GM19468 (cell line): Measurements from ENCODE around the gene VAT1.

Experiments used
- ATAC-seq: cut with Tn5 transposase; IDR thresholded peaks from one replicate; pipeline ENCODE4 v1.9.1; 2021; ENCODE audit warnings: mild to moderate bottlenecking, moderate library complexity, moderate number of reproducible peaks; ENCODE audit not compliant: unreplicated experiment; ENCODE audit errors: extremely low read depth

Gene VAT1

GRCh38 chr17:43028221-43028861 is 6.2 kb upstream of the VAT1 start:
- no peak for ATAC-seq

DNA sequence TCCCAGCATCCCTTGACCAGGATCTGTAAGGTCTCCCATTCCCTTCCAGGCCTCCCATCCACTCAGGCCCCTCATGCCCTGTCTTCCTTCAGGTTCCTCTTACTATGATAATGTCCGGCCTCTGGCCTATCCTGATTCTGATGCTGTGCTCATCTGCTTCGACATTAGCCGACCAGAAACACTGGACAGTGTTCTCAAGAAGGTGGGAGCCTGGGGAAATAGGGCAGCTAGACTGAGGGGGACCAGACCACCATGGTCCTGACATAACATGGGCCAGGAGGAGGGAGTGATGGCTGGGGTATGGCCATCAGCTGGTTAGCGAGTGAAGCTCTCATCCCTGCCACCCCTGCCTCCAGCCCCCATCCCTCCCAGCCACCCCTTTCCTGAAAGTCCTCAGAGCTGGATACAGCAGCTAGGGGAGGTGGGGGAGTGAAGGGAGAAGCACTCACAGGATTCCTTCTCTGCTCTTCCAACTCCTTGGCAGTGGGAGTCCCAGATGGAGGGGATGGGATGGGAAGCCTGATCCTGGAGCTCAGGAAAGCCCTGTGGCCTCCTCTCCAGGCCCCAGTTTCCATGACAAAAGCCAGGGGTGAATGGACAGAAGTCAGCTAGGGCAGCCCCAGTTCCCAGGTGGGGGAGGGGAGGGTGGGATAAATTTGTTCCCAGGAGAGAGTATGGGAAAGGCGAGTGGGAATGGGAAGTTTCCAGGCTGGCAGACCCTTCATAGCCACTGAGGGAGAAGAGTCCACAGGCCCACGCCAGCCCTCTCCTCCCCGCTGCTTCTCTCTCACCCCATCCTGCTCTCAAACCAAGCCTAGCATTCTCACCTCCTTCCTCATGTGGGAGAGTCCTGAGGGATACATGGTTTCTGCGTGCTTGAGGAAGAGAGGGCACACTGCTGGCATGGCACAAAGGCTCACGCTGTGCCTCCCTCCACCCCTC is 5.2 kb upstream of the VAT1 start:
- no peak for ATAC-seq

DNA sequence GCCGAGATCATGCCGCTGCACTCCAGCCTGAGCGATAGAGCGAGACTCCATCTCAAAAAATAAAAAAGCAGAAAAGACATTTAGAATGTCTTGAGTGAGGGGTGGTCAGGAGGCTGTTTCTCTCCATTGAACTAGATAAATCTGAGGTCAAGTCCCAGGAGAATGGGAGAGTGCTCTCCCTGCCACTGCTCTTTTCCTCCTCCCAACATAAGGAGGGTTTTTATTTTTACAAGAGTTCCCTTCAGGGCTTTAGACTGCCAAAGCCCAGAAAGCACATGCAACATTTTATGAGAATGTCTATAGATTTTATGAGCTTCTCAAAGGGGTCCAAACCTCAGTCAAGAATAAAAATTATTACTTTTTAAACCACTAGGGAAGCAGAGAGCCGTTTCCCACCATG is 4.4 kb upstream of the VAT1 start:
- ATAC-seq = no peak

DNA sequence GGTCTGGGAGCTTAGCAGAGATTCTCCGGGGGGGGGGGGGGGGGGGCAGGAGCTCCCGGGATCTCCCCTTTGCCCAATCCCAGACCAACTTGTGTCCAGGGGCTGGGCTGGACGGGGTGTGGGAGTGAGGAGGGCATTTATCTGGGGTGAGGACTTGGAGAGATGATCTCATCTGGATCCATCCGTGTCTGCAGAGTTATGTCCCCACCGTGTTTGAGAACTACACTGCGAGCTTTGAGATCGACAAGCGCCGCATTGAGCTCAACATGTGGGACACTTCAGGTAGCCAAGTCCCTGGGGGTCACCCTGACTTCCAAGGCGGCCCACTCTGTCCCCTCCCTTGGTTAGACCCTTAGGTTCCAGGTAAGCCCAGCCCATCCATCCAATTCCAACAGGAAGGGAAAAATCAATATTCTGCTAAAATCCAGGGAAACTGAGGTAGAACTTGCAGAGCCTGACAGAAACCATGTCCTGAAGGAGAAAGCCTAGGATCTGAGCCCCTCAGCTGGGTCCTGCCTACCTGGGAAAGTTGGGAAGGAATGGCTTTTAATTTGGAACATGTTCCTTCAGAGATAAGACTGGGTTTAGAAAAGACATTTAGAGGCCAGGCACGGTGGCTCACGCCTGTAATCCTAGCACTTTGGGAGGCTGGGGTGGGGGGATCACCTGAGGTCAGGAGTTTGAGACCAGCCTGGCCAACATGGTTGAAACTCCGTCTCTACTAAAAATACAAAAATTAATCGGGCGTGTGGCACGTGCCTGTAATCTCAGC is 3.8 kb upstream of the VAT1 start:
- ATAC-seq = no peak

- no peak for ATAC-seq
These were observed 3.1 kb upstream of the VAT1 start for GRCh38 chr17:43025290-43025657.

DNA sequence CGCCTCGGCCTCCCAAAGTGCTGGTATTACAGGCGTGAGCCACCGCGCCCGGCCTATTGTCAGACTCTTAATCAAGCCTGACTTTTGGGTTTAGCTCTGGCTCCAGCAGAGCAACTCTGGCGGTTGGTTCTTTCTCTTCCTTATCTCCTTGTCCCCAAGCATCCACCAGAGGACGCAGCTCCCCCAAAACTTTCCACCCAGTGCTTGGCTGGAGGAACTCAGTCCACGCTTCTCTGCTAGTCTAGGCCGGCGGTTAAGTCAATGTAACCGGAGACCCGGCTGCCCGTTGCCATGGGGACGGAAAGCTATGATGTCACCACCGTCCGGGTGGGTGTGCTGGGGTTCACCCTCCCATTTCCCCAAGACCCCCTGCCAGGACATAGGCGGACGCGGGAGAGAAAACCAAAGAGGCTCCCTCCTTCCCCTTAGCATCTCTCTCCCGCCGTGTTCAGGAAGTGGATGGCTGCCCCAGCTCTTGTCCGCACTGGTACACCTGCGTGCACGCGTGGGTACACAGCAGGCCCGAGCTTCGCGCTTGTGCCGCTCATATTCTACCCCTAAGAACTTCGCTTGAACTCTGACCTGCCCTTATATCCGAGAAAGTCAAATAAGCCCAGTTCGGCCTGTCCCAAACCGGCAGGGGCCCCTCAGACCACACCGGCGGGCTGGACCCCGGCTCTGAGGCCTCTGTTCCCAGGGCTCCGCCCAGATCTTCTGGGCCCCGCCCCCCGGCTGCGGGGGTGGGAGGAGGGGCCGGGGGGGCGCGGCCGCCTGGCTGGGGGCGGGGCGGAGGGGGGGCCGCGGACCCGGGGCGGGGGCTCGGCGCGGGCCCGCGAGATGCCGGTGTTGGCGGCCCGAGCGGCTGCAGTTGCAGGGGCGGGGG is 2.5 kb upstream of the VAT1 start, which contains the start of gene RND2:
TSS of gene RND2 (plus strand) at position 825 of the 883 bp plus-strand sequence. CDS start 117 bp downstream, outside the sequence.
- ATAC-seq = no peak

DNA sequence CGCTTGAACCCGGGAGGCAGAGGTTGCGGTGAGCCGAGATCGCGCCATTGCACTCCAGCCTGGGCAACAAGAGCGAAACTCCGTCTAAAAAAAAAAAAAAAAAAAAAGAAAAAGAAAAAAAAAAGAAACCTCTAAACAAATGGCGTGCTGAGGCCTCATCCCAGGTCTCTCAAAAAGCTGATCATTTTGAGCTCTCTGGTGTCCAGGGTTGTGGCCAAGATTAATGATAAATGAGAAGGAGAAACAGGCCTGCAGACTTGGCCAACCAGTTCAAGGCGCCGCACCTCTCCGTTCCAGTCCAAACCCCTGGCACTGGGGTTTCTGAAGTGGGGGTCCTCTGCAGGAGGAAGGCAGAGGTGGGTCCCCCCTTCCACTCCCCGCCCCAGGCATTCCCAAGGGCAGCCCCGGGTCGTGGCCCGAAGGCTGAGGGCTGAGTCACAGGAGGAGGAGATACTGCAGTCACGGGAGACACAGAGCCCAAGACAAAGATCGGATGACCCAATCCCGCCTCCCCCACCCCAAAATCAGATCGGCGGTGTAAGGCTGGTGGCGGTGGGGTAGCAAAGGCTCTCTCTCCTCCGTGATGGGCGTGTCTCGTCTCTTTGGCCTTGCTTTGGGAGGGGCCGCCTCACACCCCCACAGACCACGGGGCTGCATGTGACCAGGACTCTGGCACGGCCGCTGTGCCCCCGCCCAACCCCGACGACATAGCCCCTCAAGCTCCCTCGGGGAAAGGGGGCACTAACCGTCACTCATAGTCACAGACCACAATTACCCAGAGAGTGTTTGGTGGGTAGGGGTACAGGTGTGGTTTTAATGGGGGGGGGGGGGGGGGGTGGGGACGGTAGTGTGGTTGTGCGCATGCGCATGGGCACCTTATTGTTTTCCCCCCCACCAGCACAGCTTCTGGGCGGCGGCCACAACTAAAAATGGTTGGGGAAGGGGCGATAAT is 1.1 kb downstream of the VAT1 start:
- no peak for ATAC-seq

DNA sequence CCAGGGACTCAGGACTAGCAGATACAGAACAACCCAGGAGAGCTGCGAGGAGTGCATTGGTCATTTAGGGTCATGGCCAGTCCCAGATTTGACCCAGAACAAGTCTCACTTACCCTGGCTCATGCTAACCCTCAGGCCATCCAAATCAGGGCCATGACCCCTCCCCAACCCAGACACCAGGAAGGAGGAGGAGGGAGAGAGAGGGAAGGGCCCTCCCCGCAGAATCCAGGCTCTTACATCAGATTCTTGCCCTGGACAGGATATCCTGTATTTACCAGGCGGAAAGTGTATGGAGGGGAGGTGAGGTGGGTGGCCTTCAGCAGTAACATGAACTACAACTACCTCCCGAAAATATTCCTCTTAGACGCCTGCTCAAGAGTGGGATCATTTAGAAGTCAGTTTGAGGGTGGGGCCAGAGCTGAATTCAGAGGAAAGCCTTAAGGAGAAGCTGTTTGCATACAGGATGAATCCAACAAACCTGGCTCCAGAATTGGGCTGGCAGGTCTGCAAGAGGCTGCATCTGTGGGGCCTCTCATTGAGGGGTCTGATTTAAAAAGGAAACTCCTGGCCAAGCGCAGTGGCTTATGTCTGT is 2.1 kb downstream of the VAT1 start:
- ATAC-seq = no peak

- no peak for ATAC-seq
These were observed 2.8 kb downstream of the VAT1 start for GRCh38 chr17:43019418-43019817.

GRCh38 chr17:43018932-43019331 is 3.3 kb downstream of the VAT1 start:
- no peak for ATAC-seq

DNA sequence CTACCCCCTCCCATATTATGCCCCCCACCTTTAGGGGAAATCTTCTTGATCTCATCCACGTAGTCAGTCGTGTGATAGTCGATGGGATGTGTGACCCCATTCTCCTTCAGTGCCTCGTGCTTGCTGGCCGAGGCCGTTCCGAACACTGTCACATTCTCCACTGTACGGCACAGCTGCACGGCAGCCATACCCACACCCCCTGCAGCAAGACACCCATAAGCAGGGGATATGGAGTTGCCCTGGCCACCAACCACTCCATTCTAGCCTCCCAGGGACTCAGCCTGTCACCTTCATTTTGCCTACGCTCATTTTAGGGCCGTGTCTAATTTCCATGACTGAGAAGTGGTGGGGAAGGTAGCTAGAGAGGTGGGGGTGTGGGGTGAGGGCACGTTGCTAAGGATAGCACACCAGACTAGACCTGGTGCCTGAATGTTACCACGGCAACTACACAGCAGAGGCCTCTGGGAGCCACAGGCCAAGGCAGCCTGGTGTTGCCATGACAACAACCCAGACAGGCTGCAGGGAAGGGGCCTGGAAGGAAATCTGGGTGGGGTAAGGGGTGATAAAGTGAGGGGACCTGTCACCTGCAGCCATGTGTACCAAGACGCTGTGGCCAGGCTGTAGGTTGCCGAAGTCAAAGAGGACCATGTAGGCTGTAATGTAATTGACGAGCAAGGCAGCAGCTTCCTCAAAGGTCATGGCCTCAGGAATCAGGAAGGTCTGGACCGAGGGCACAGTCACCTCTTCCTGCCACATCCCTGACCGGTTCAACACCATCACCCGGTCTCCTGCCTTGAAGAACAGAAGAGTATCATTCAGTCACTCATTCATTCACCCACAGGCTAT is 4.0 kb downstream of the VAT1 start:
- ATAC-seq = no peak

DNA sequence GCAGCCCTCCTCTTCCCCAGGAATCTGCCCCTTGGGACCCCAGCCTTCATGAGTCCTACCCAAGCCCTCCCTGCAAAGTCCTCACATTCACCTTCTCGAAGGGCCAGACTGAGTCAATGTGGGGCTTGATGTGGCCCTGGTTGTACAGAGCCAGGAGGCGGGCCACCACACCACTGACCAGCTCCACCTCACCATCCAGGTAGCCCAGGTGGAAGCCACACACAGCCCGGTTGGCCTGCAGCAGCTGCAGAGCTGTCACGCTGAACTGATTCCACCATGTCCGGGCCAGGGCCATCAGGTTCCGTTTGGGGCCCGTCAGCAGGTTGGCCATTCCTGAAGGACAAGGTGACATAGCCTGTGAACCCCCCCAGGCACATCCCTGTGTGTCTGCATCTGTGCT is 6.0 kb downstream of the VAT1 start:
- ATAC-seq = no peak

DNA sequence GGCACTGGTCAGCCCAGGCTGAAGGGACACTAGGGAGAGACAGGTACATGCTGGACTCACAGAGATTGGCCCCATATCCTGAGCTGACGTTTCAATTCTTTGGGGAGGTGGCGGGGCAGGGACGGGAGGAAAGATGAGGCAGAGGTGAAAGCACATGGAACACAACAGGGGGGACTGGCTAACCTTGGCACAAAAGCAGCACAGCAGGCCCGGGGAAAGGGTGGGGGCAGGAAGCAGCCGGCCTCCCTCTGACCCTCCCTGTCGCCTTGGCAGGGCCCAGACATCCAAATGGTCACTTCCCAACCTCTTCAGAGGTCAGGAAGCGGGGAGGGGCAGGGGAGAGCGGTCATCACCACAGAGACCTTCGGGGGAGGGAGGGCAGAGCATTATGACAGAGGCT is 6.6 kb downstream of the VAT1 start:
- ATAC-seq = no peak

DNA sequence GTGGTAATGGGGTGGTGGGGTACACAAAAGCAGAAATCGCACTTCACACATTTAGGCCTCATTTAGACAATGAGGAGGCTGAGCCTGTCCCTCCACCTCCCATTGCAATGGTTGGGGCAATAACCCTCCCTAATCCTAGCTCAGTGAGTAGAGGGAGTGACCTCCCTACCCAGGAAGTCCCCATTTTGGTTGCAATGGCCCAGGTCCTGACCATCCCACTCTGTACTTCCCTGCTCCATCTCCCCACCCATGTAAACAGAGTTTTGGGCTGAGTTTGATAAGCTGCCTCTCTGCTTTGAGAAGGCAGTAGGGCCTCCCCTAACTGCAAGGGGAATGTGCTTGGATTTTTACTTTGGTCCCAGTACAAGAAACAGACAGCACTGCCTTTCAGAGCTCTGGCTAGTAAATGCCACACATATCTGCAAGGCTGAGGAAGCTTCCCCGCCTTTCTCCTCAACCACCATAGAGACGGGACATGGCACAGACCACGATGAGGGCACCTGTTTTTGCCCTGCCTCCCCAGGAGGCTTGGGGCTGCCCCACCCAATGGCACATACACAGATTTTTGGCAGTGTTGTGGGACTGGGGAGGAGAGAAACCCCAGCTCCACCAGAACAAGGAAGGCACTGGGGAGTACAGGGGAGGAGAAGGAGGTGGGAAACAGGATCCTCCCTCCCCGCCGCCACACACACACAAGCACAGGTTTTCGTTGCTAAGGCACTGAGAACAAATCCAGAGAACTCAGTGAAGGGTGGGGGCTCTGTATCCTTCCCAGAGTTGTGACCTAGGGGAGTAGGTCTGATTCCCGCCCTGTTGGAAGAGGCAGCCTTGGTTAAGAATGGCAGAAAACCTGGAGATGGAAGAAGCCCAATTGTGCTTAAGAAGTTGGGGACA is 7.3 kb downstream of the VAT1 start:
- ATAC-seq = no peak

- no peak for ATAC-seq
These were observed 8.1 kb downstream of the VAT1 start for GRCh38 chr17:43014020-43014648.

DNA sequence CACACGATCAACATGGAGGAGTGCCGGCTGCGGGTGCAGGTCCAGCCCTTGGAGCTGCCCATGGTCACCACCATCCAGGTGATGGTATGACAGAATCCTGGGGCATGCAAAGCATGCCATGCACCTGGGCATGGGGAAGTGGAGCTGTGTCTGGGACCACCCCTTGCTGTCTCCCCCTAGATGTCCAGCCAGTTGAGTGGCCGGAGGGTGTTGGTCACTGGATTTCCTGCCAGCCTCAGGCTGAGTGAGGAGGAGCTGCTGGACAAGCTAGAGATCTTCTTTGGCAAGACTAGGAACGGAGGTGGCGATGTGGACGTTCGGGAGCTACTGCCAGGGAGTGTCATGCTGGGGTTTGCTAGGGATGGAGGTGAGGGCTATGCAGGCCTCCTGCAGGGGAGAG is 8.9 kb downstream of the VAT1 start:
- ATAC-seq = no peak
